GM21717 (cell line): ENCODE results near the gene FADS1.
A peak's percentile ranks its signal among the peaks of the same experiment; 100 is the strongest.

ENCODE experiments used
- ATAC-seq: cut with Tn5 transposase; IDR thresholded peaks from one replicate; pipeline ENCODE4 v1.9.1; 2021; ENCODE audit warnings: mild to moderate bottlenecking, moderate library complexity; ENCODE audit not compliant: unreplicated experiment

Gene FADS1

DNA sequence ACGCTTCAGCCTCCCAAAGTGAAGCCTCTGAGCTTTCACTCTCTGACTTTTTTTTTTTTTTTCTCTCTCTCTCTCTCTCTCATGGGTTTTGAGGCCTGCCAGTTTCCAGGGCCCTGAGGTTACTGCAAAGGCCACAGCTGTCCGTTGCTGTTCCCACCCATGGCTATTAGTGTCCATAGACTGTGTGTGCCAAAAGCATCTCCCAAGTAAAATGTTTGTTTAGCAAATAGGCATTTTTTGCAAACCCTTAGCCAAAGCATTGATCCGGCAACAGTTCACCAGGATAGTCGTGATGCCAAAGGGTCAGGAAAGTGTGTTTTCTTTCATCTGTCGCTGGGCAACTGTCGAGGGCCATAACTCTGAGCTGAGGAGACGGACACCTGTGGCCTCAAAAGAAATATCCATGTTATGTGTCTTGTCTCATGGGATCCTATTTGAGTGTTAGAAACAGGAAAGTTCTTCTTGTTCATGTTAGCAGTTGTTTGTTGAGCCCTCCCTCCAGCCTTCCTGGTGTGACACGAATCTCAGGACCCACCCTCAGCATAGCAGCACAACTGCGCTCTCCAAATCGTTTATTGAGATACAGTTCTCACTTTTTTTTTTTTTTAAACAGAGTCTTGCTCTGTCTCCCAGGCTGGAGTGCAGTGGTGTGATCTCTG lies 29.7 kb upstream of the FADS1 start:
- no peak for ATAC-seq

DNA sequence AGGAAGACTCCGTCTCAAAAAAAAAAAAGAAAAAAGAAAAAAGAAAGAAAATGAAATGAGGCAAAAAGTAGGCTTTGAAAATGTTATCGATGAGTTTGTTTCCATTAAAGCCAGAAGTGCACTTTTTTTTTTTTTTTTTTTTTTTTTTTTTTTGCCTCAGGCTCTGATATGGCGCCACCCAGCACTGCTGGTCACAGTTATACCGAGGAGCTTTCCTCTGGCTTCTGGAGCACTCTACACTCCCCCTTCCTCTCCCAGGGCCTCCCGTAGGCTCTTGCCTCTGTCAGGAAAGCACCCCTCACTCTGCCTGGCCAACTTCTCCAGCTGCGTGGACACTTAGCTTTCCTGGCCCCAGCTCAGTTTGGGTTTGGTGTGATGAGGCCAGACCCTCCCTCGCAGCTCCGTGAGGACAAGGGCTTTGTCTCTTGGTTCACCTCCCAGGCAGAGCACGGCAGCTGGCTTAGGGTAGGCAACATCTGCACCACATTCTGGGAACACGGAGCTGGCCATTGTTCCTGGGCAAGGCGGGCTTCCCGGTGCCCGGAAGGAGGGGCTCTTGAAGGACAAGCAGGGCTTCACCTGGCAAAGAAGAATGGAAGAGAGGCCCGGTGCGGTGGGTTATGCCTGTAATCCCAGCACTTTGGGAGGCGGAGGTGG lies 28.2 kb upstream of the FADS1 start:
- ATAC-seq = no peak

DNA sequence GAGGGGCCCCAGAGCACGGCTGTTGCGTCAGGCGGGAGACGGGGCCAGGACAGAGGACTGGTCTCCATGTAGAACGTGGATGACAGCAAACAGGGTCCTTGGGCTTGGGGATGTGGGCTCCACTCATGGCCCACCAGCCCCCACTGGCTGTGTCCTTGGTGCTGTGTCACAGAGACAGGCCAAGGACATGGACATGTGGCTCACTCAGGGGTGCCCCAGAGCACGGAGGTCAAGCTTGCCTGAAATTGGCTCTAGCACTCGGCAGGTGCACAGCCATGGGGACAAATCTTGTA lies 25.7 kb upstream of the FADS1 start:
- ATAC-seq = no peak

DNA sequence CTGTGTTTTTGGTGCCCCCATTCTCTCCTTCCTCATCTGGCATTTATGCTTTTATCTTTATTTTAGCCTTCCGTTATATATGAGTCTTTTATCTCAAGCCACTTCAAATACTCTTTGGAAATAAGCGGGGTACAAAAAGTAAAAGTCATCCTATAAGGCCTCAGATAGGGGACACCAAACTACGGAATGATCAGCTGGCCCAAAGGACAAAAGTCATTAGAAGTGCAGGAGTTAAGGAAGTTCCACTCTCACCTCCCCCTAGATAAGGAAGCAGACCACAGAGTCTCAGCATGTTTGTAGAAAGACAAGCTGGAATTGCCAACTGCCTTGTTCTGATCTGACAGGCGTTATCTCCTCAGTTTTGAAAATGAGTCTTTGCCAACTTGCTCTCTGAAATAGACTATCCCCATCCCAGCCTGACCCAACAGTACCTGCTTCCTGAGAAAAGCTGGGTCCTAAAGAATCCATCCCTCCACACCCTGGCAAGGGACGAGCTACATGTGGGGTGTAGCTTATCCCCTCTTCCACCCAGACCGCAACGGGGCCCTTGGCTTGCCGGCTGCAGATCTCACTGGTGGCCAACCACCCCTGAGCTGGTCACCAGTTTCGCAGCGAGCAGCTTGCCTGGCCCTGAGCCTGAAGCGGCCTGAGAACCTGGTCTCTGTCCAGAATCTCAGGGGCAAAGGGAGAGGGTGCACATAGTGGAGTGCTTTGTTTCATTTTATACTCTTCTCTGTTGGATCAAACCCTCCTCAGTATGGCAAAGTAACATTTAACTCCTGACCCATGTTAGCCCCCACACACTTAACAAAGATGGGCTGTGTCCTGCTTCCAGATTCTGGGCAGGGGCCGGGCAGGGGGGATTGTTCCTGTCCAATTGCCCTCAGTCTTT lies 25.1 kb upstream of the FADS1 start:
- ATAC-seq = no peak

DNA sequence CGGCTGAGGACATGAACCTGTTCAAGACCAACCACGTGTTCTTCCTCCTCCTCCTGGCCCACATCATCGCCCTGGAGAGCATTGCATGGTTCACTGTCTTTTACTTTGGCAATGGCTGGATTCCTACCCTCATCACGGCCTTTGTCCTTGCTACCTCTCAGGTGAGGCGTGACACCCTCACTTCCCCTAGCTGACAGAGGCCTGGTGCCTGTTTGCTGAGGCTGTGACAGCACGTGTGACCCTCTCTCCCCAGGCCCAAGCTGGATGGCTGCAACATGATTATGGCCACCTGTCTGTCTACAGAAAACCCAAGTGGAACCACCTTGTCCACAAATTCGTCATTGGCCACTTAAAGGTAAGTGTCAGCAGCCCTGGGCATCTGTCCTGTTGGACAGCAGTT lies 23.6 kb upstream of the FADS1 start:
- no peak for ATAC-seq

DNA sequence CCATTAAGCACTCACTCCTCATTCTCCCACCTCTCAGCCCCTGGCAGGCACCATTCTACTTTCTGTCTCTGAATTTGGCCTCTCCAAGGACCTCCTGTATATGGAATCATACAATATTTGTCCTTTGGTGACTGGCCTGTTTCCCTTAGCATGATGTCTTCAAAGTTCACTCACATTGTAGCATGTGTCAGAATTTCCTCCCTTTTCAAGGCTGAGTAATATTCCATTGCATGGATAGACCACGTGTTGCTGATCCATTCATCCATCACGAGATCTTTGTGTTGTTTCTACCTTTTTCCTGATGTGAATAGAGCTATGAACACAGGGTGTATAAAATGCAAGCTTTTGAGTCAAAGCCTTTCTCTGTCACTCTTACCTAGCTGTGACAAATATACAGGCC lies 22.9 kb upstream of the FADS1 start:
- no peak for ATAC-seq

DNA sequence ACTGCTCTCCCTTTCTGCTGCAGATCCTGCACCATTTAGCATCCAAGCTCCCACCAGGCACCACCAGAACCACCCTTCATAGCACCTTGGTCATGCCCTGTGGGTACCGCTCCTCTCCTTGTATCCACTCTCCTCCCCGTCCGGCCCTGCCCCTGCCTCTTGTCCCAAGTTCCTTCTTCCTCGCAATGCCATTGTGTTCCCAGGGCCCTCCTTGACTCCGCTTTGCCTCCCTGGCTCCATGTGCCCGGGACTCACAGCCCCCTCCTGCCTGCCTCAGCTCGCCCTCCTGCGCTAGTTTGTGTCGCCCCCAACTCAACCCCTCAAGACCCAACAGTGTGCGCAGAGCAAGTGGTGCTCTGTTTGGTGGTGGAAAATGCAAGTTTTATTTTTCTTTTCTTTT lies 22.1 kb upstream of the FADS1 start:
- ATAC-seq = no peak

DNA sequence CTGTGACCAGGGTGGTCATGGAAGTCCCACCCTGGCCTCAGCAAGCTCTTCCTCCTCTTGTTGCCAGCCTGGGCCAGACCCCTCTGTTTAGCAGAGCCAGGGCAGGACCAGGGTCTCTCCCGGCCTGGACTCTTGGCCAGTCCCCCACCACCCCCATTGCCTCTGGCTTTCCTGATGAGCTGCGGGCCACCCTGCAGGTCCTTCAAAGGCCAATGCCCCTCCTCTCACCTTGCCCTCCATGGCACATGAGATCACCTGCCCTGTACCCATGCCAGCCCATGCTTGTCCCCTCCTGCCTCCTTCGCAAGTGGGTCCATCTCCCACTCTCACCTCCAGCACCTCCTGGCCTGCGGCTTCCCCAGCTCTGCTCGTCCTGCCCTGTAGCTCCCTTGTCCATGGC lies 21.7 kb upstream of the FADS1 start:
- no peak for ATAC-seq

DNA sequence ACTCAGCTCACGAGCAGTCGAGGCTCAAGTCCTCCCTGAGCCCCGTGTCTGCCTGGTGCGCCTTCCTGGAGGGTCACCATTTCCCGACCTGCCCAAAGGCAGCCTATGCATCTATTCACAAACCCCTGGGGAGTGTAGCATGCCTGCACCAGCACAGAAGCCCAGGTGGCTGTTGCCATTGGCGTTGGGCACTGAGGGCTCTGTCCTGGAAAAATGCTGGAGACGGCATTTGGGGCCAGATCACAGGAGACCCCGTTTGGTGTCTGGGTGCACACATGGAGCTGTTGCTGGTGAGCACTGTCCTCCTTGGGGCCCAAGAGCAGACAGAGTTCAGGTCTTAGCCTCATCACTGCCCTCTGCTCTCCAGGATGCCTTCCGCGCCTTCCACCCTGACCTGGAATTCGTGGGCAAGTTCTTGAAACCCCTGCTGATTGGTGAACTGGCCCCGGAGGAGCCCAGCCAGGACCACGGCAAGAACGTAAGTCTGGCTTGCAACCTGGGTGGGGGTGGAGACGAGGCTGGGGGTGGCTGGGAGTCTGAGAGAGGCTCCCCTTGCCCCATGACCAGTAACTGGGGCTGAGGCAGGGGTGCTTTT lies 20.7 kb upstream of the FADS1 start:
- no peak for ATAC-seq

DNA sequence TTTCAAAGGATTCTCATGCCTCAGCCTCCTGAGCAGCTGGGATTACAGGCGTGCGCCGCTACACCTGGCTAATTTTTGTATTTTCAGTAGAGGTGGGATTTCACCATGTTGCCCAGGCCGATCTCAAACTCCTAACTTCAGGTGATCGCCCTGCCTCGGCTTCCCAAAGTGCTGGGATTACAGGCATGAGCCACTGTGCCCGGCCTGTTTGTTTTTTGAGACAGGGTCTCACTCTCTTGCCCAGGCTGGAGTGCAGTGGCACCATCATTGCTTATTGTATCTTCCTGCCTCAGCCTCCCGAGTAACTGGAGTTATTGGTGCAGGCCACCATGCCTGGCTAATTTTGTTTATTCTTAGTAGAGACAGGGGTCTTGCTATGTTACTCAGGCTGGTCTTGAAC lies 19.4 kb upstream of the FADS1 start:
- no peak for ATAC-seq

DNA sequence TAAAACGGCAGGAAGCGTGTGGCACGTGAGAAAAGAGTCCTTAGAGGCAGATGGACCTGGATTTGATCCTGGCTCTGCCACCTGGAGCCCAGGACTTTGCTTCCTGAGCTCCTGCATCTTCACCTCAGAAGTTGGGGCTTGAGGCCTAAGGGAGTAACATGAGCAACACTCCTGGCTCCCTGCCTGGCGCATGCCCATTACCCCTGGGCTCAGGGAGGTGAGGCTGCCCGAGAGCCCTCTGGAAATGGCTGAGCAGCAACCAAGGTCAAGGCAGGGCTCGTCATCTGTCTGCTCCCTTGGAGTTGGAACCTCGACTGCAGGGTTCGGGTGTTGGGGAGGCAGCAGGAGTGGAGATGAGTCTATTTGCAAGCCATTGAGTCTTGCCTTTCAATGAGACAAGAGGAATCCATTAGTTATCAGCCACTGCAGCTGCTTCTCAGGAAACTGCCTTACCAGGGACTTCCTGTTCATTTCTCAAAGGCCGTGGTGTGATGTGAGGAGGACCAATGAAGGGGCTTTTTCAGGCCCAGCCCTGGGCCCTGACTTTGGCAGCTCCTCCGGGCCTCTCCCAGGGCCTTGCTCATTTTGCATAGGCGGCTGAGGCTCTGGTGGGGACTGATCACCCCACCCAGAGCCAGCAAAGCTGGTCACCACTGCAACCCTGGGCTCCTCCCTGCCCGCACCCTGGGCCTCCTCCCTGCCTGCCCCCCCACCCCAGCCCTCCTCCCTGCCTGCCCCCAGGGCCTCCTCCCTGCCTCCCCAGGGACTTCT lies 17.7 kb upstream of the FADS1 start:
- peak; percentile 91 for ATAC-seq

DNA sequence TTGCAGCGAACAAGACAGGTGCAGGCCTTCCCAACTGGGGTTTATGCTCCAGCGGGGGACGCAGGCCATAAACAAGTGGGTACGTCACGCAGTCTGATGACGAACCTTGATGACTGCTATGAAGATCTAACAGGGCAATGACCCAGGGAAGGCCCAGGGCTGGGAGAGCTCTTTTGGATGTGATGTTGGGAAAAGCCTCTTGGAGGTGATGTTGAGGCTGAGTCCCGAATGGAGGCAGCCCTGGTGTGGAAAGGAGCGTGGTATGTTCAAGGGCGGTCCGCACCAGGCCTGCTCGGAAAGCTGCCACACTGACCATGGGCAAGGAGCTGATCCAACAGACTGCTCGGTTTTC lies 17.1 kb upstream of the FADS1 start:
- ATAC-seq = no peak

DNA sequence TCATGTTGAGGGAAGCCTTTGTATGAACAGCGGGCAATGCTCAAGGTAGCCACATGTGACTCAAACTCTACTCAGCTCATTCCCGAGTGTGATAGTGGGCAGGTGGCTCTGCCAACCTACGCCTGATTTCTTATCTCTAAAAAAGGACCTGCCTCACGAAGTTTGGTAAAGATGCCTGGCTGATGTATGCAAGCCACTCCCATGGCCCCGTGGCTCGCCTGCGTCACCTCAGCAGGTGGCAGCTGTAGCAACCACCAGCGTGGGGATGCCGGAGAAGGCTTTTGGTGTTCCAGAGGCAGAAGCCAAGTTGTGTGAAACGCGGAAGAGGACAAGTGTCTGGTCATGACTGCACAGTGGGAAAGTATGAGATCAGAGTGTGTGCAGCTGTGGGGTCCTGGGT lies 16.7 kb upstream of the FADS1 start:
- ATAC-seq = no peak

DNA sequence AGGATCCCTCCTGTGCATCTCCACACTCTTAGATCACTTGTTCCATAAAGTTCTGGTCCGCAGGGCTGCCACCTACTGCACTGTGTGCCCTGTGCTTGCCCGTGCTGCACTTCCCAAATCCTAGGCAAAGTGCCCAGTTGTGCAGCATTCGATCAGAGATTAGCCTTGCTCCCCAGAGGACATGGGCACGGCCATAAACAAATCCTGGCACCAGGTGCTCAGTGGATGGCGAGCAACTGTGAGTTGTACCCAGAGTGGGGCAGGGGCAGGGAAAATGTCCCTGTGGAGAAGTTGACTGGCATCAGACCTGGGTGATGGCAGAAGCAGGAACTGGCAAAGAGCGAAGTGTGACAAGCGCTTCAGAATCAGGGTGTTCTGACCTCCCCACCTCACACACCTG lies 16.0 kb upstream of the FADS1 start:
- no peak for ATAC-seq

DNA sequence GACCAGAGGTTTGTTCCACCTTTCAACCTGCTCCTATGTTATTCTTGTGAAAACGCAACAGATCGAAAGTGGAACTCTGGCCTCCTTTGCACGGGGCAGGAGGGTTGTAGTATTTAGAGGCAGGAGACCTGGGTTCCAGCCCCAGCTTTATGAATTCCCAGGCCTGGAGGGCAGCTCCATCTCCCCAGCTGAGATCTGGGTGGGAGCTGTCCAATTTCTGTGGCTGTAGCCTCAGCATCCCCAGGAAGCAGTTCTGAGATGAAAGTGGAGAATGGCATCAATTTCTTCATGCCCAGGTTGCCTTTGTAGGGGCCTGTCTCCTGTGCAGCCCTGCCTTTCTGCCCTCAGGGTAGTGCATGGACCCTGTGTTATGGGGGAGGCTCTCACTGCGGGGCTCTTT lies 15.4 kb upstream of the FADS1 start:
- no peak for ATAC-seq

DNA sequence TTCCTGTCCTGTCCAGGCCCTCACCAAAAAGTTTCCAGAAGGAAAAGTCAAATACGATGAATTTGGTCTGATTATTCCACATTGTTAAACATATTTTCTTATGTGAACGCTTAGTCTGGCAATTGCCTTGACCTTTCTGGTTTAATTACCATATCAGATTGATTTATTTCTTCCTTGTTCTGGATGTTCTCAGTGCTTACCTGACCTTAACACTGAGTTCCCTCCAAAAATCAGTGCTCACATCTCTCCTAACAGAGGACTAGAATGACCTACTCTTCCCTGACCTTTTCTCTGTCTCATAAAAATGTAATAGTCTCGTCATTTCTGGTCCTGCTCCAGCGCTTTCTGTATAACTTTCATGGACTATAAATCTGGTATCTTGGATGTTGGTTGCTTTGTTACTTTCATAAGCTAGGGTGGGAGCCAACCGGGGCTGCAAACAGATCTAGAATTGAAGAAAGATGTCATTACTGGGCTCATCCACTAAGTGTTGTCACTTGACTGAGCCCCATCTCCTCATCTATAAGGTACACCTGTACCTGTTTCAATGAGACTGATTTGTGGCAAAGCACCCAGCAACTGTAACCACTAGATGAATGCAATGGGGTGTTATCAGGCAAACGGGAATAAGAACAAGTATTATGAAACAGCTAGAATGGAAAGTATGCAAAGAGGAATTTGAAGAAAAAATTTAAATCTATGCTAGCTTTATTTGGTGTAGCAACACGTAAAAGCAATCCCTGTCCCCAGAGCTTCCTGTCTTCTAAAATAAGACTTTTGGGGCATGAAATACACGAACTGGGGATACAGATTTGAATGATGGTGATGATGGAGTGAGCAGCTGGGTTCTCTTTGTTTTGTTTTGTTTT lies 13.7 kb upstream of the FADS1 start:
- ATAC-seq = no peak

DNA sequence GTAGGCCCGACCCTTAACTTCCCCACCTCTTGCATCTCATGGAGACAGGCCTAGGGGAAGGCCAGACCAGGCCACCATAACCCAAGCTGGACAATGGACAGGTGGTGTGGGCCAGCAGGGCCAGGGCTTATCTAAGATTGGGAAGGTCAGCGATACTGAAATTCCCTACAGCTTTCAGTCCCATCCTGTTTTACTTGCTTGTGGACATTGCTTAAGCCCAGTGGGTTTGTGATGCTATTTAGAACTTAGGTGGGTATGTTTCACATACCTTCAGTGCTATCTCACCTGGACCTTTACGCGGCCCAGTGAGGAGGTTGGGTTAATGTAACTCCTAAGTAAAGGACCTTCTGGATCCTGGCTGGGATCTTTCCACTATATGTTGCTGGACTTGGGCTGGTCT lies 13.0 kb upstream of the FADS1 start:
- ATAC-seq = no peak

DNA sequence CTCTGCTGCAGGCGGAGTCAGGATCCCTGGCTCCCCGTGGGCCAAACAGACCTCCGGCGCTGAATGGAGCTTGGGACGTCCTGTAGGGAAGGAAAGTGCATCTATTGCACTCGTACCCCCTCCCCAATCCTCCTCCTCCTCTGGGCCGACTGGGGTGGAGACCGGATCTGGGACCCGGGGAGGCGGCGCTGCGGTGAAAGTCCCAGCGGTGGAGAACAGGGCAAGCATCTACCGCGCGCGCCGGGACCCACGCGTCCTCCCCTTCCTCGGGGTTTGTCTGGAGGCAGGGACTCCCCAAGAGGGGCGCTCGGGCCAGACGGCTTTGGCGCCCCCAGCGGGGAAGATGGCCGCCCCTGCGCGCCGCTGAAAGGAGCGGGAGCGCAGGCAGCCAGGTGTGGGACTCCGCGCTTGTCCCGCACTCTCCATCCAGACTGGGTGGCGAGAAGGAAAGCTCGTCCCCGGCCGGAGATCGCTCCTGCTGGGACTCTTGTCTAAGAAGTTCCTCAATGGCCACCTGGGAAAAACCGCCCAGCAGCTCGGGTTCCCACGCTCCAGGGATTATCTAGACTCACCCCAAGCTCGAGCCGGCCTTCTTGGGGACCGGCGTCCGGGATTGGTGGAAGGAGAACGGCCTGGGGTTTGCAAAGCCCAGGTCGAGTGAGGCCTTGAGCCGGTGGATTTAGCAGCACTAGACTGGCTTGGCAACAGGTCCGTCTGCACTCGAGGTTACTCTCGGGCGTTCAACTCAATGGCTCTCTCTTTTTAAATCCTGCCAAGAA lies 12.0 kb upstream of the FADS1 start:
- peak; percentile 24 for ATAC-seq

DNA sequence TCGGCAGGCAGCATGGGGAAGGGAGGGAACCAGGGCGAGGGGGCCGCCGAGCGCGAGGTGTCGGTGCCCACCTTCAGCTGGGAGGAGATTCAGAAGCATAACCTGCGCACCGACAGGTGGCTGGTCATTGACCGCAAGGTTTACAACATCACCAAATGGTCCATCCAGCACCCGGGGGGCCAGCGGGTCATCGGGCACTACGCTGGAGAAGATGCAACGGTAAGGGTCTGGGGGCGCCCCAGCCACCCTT lies 11.5 kb upstream of the FADS1 start:
- no peak for ATAC-seq
